Liver (tissue), 9 donors: Measurements from ENCODE around the gene HMX2. TPM values are rescaled to one million over a fixed set of nuclear protein-coding genes. Genes with fewer than 3 reads are reported as not detected.

ENCODE experiments used
- DNase-seq: peaks from one replicate; pipeline ENCODE4 v3.0.0-alpha.2; 2017; ENCODE audit warnings: low spot score
- H3K27ac ChIP-seq, 2 donors: one replicate each; pipeline ENCODE4 v1.7.0; 2013; ENCODE audit warnings: inconsistent platforms in 2 of 2, low read length in 2 of 2, control low read depth in 1 of 2, low read depth in 1 of 2, mild to moderate bottlenecking in 1 of 2
- H3K27me3 ChIP-seq, 4 donors: one replicate each; pipeline versions ENCODE4 v1.6.1 to v1.7.0; 2013; ENCODE audit warnings: low read length in 3 of 4, inconsistent platforms in 1 of 4, mild to moderate bottlenecking in 1 of 4, moderate library complexity in 1 of 4; ENCODE audit not compliant: control insufficient read depth in 4 of 4, insufficient read depth in 4 of 4
- H3K36me3 ChIP-seq, 4 donors: one replicate each; pipeline versions ENCODE4 v1.6.1 to v1.7.0; 2013; ENCODE audit warnings: low read length in 3 of 4, mild to moderate bottlenecking in 3 of 4, low read depth in 1 of 4, moderate library complexity in 1 of 4; ENCODE audit not compliant: control insufficient read depth in 4 of 4, insufficient read depth in 3 of 4
- H3K4me1 ChIP-seq, 4 donors: one replicate each; pipeline versions ENCODE4 v1.6.1 to v1.7.0; 2013; ENCODE audit warnings: low read length in 3 of 4, mild to moderate bottlenecking in 3 of 4, moderate library complexity in 1 of 4; ENCODE audit not compliant: control insufficient read depth in 4 of 4, insufficient read depth in 4 of 4
- H3K4me3 ChIP-seq, 3 donors: one replicate each; pipeline versions ENCODE4 v1.6.1 to v1.7.0; 2013; ENCODE audit warnings: low read length in 3 of 3, control low read depth in 1 of 3, low read depth in 1 of 3, mild to moderate bottlenecking in 1 of 3
- H3K9ac ChIP-seq, 2 donors: one replicate each; pipeline ENCODE4 v1.7.0; 2013; ENCODE audit warnings: low read length in 2 of 2, mild to moderate bottlenecking in 2 of 2, moderate library complexity in 2 of 2, control low read depth in 1 of 2, low read depth in 1 of 2
- H3K9me3 ChIP-seq, 4 donors: one replicate each; pipeline versions ENCODE4 v1.6.1 to v1.7.0; 2013; ENCODE audit warnings: low read length in 3 of 4; ENCODE audit not compliant: control insufficient read depth in 4 of 4
- ATF3 ChIP-seq: IDR thresholded peaks from 2 replicates; pipeline ENCODE4 v1.6.1; 2016; ENCODE audit warnings: antibody characterized with exemption
- CTCF ChIP-seq: fragments of 150-350 bp; IDR thresholded peaks from 2 replicates; pipeline ENCODE4 v1.5.1; 2017; ENCODE audit warnings: improper control_type of control experiment, low read depth, low read length; ENCODE audit not compliant: missing input control
- EGR1 ChIP-seq, 2 donors: IDR thresholded peaks; 2 replicates each; pipeline ENCODE4 v1.6.1; 2016 to 2018; ENCODE audit warnings: antibody characterized with exemption in 2 of 2, low read depth in 2 of 2
- FOXA1 ChIP-seq: IDR thresholded peaks from 2 replicates; pipeline ENCODE4 v1.6.1; 2016; ENCODE audit warnings: antibody characterized with exemption
- FOXA2 ChIP-seq: IDR thresholded peaks from 2 replicates; pipeline ENCODE4 v1.6.1; 2016; ENCODE audit warnings: antibody characterized with exemption
- GABPA ChIP-seq, 2 donors: IDR thresholded peaks in 1 of 2; conservative IDR thresholded peaks in 1 of 2; 2 replicates each; pipeline ENCODE4 v1.6.1; 2016; ENCODE audit warnings: antibody characterized with exemption in 2 of 2, mild to moderate bottlenecking in 1 of 2, moderate library complexity in 1 of 2
- HNF4A ChIP-seq, 2 donors: conservative IDR thresholded peaks; 2 replicates each; pipeline ENCODE4 v1.6.1; 2016; ENCODE audit warnings: antibody characterized with exemption in 2 of 2, mild to moderate bottlenecking in 2 of 2
- HNF4G ChIP-seq: IDR thresholded peaks from 2 replicates; pipeline ENCODE4 v1.6.1; 2016; ENCODE audit warnings: antibody characterized with exemption
- JUND ChIP-seq, 2 donors: IDR thresholded peaks; 2 replicates each; pipeline ENCODE4 v1.6.1; 2016; ENCODE audit warnings: antibody characterized with exemption in 2 of 2
- MAX ChIP-seq: IDR thresholded peaks from 2 replicates; pipeline ENCODE4 v1.6.1; 2016; ENCODE audit warnings: antibody characterized with exemption
- NR2F2 ChIP-seq: IDR thresholded peaks from 2 replicates; pipeline ENCODE4 v1.6.1; 2016; ENCODE audit warnings: antibody characterized with exemption
- RAD21 ChIP-seq, 2 donors: IDR thresholded peaks; 2 replicates each; pipeline ENCODE4 v1.6.1; 2016; ENCODE audit warnings: antibody characterized with exemption in 2 of 2, mild to moderate bottlenecking in 2 of 2
- REST ChIP-seq: IDR thresholded peaks from 2 replicates; pipeline ENCODE4 v1.6.1; 2016; ENCODE audit warnings: antibody characterized with exemption, mild to moderate bottlenecking
- RXRA ChIP-seq, 2 donors: IDR thresholded peaks; 2 replicates each; pipeline ENCODE4 v1.6.1; 2017 to 2018; ENCODE audit warnings: antibody characterized with exemption in 2 of 2, mild to moderate bottlenecking in 1 of 2
- SP1 ChIP-seq: IDR thresholded peaks from 2 replicates; pipeline ENCODE4 v1.6.1; 2018; ENCODE audit warnings: antibody characterized with exemption, mild to moderate bottlenecking
- TAF1 ChIP-seq: conservative IDR thresholded peaks from 2 replicates; pipeline ENCODE4 v1.6.1; 2016; ENCODE audit warnings: antibody characterized with exemption, mild to moderate bottlenecking
- YY1 ChIP-seq: IDR thresholded peaks from 2 replicates; pipeline ENCODE4 v1.6.1; 2016; ENCODE audit warnings: antibody characterized with exemption, mild to moderate bottlenecking
- ZBTB33 ChIP-seq: IDR thresholded peaks from 2 replicates; pipeline ENCODE4 v1.6.1; 2016; ENCODE audit warnings: antibody characterized with exemption
- WGBS: extraction: QIAGEN DNeasy Blood & Tissue Kit; methylation state at CpG from one replicate; pipeline ENCODE4 v1.1.7; 2013; 5-methylcytosine and 5-hydroxymethylcytosine counted together
- polyA plus RNA-seq, 2 donors: library from polyadenylated mRNA; stranded (reverse) in 1 of 2; unstranded in 1 of 2; fragments of 200-250 nt in 1 of 2; fragments of >200 nt in 1 of 2; fragmentation: Nextera tagmentation in 1 of 2; extraction: Ambion mirVana in 1 of 2; gene quantifications; one replicate each; pipeline versions ENCODE4 v1.2.1 to v1.2.3, GENCODE V29; 2013 to 2015
- total RNA-seq, 2 donors: library from RNA; depleted of rRNA; stranded (reverse); fragments of >200 nt; gene quantifications; one replicate each; pipeline ENCODE4 v1.2.3, GENCODE V29; 2014
- donor health status: healthy.
- donor health status: healthy.
- donor health status: healthy.
- donor health status: healthy.
- donor health status: healthy.

The HMX2 gene
- total and polyA plus RNA-seq, 4 donors, result not detected

GRCh38 chr10:123146894-123147634 is 872 bp upstream of the HMX2 start:
- 13% methylated on average over 24 of the region's 24 CpGs for WGBS
- no peak overlapping the region for H3K9ac ChIP-seq
- H3K4me1 ChIP-seq, result peaks cover 10 to 41% (median 20%) of the 10 kb centered on the region in 4 donors
- H3K27me3 ChIP-seq, result peaks cover 18 to 39% (median 28%) of the 10 kb centered on the region in 4 donors
- no peak overlapping the region for H3K27ac ChIP-seq
- H3K4me3 ChIP-seq, result no peak overlapping the region
- no peak for DNase-seq
- TF ChIP-seq CTCF (no peak), HNF4A (conservative IDR thresholded peaks at IDR 0.05) (no peak), REST (no peak), ZBTB33 (no peak), FOXA1 (no peak), ATF3 (no peak), YY1 (no peak), SP1 (no peak), TAF1 (no peak), EGR1 (IDR thresholded peaks at IDR 0.05; ENCODE audit: low read depth in 2 of 2) (no peak), MAX (no peak), RAD21 (IDR thresholded peaks at IDR 0.05) (no peak), NR2F2 (no peak), GABPA (IDR thresholded peaks at IDR 0.05 in 1 of 2, conservative IDR thresholded peaks at IDR 0.05 in 1 of 2) (no peak), FOXA2 (no peak), JUND (IDR thresholded peaks at IDR 0.05) (no peak), RXRA (IDR thresholded peaks at IDR 0.05) (no peak), HNF4G (no peak)
- H3K9me3 ChIP-seq, result no peaks in the 10 kb centered on the region
- no peaks in the 10 kb centered on the region for H3K36me3 ChIP-seq
